Effector CD8-positive, alpha-beta T cell (primary cell): ENCODE data around the gene TRAF3.

ENCODE experiments used
- DNase-seq: peaks from one replicate; lab custom pipeline; 2025; lab: John Stamatoyannopoulos, UW

Gene TRAF3

GRCh38 chr14:102954081-102954789 is 177.0 kb downstream of the TRAF3 start:
- no peak for DNase-seq

GRCh38 chr14:102955636-102956408 is 178.6 kb downstream of the TRAF3 start:
- DNase-seq: no peak

- no peak for DNase-seq
Measured at GRCh38 chr14:102957222-102957621, 180.0 kb downstream of the TRAF3 start.

DNA sequence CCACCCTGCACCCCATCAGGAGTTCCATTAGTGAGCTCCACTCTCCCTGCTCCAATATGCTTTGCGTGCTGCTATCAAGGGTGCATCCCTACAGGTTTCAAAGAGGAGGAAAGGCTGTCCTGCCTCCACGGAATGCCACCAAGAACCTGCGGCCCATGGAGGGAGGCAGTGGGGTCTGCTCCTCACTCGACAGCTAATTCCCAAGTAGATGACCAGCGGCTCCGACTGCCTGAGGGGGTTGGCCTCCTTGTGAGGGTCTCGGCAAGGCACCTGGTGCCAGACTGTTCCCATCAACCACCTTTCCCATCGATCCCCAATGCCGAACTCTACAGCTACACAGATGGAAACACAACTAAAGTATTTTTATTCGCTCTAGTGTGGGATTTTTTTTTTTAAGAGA is 181.2 kb downstream of the TRAF3 start:
- DNase-seq: no peak
